K562 (cell line): ENCODE results near the gene NACC1. TPM values are rescaled to one million over a fixed set of nuclear protein-coding genes. Genes with fewer than 3 reads are reported as not detected.

Source experiments
- ATF7 ChIP-seq: fragments of 450-650 bp; IDR thresholded peaks from 2 replicates; pipeline ENCODE4 v1.7.1; 2014; ENCODE audit warnings: mild to moderate bottlenecking, moderate library complexity
- BCLAF1 ChIP-seq, 2 experiments: fragments of 450-650 bp in 1 of 2; IDR thresholded peaks; 2 replicates each; pipeline ENCODE4 v1.6.1; 2011 to 2017; ENCODE audit warnings: low read depth in 2 of 2, antibody characterized with exemption in 1 of 2, borderline replicate concordance in 1 of 2, low read length in 1 of 2, mild to moderate bottlenecking in 1 of 2, mixed read lengths in 1 of 2; ENCODE audit not compliant: control insufficient read depth in 1 of 2
- DPF2 ChIP-seq: fragments of 450-650 bp; IDR thresholded peaks from 2 replicates; pipeline ENCODE4 v1.6.1; 2016
- ELF1 ChIP-seq: fragments of 200-800 bp; sonication (Bioruptor generic); IDR thresholded peaks from 2 replicates; pipeline ENCODE4 v1.6.1; 2016; ENCODE audit warnings: missing genetic modification characterization, missing compliant biosample characterization
- ERF ChIP-seq: fragments of 450-650 bp; formaldehyde crosslinking; IDR thresholded peaks from 2 replicates; pipeline ENCODE4 v1.4.0; 2020; ENCODE audit warnings: mild to moderate bottlenecking, mixed read lengths
- FOXK1 ChIP-seq: sonication (generic); formaldehyde crosslinking; IDR thresholded peaks from 2 replicates; pipeline ENCODE4 v1.8.0; 2022; ENCODE audit warnings: missing genetic modification reagents, mild to moderate bottlenecking, borderline replicate concordance
- HIVEP1 ChIP-seq: fragments of 250-450 bp; sonication (Bioruptor Pico); IDR thresholded peaks from 2 replicates; pipeline ENCODE4 v1.4.0; 2020; ENCODE audit warnings: mild to moderate bottlenecking
- IRF2 ChIP-seq: sonication (generic); formaldehyde crosslinking; IDR thresholded peaks from 2 replicates; pipeline ENCODE4 v1.8.1; 2022; ENCODE audit warnings: mild to moderate bottlenecking, missing genetic modification reagents
- MCM2 ChIP-seq: fragments of 450-650 bp; IDR thresholded peaks from 2 replicates; pipeline ENCODE4 v1.6.1; 2017; ENCODE audit warnings: low read depth, mild to moderate bottlenecking
- MTA3 ChIP-seq: fragments of 450-650 bp; formaldehyde crosslinking; IDR thresholded peaks from 2 replicates; pipeline ENCODE4 v1.6.1; 2017; ENCODE audit warnings: mild to moderate bottlenecking, borderline replicate concordance
- TAL1 ChIP-seq: fragments of 450-650 bp; IDR thresholded peaks from 2 replicates; pipeline ENCODE4 v1.6.1; 2016; ENCODE audit warnings: mild to moderate bottlenecking
- ZBTB11 ChIP-seq, 3 experiments: fragments of 200-800 bp in 1 of 3; fragments of 250-450 bp in 1 of 3; fragments of 450-650 bp in 1 of 3; sonication (Bioruptor Pico) in 1 of 3; sonication (Bioruptor generic) in 1 of 3; formaldehyde crosslinking in 1 of 3; IDR thresholded peaks; 2 replicates each; pipeline versions ENCODE4 v1.6.1 to v1.8.0; 2016 to 2022; ENCODE audit warnings: mild to moderate bottlenecking in 2 of 3, missing genetic modification characterization in 2 of 3, missing compliant biosample characterization in 1 of 3, moderate library complexity in 1 of 3
- ZHX1 ChIP-seq: fragments of 150-350 bp; conservative IDR thresholded peaks from 2 replicates; pipeline ENCODE4 v1.6.1; 2014; ENCODE audit warnings: low read length
- ZNF384 ChIP-seq: IDR thresholded peaks from 2 replicates; pipeline ENCODE4 v1.6.1; 2012; ENCODE audit warnings: low read depth, low read length, improper control_type of control experiment
- ZNF668 ChIP-seq: fragments of 250-450 bp; sonication (Bioruptor Pico); IDR thresholded peaks from 2 replicates; pipeline ENCODE4 v1.8.0; 2022; ENCODE audit warnings: mild to moderate bottlenecking, inconsistent platforms
- ZNF780A ChIP-seq: fragments of 250-450 bp; sonication (Bioruptor Pico); IDR thresholded peaks from 2 replicates; pipeline ENCODE4 v1.5.0; 2021; ENCODE audit warnings: mild to moderate bottlenecking
- polyA plus RNA-seq, 8 experiments: library from polyadenylated mRNA; depleted of rRNA in 4 of 8; stranded (reverse) in 5 of 8; unstranded in 3 of 8; fragments of >200 nt; fragmentation: Nextera tagmentation in 2 of 8; fragmentation: Illumina TruSeq in 1 of 8; extraction: Ambion mirVana in 2 of 8; extraction: Trizol in 1 of 8; gene quantifications; 2 replicates each; pipeline versions ENCODE4 v1.2.1 to v1.2.3, GENCODE V29; 2011 to 2014; ENCODE audit warnings: inconsistent platforms in 1 of 8, missing spikeins in 1 of 8
- total RNA-seq, 7 experiments: library from RNA; depleted of rRNA in 6 of 7; stranded (reverse); fragments of >200 nt in 6 of 7; fragmentation: Illumina TruSeq in 2 of 7; extraction: Trizol in 2 of 7; gene quantifications; 2 replicates each; pipeline versions ENCODE4 v1.2.1 to v1.2.3, GENCODE V29; 2011 to 2021; ENCODE audit warnings: low replicate concordance in 1 of 7

Gene NACC1
- total and polyA plus RNA-seq, 9 of the 15 experiments (the other 6 are each of a cell fraction or from before 2014, with no cell fraction given), result 0.04 to 96.6 (median 25.8) TPM

GRCh38 chr19:13069415-13070359, 48.4 kb upstream of the NACC1 start (continued):
- peak in 1 of 2 experiments; percentile 39; a peak in 1 of 4 replicates for TF ChIP-seq BCLAF1 (IDR thresholded peaks at IDR 0.05; ENCODE audit: borderline replicate concordance in 1 of 2, control insufficient read depth in 1 of 2, low read depth in 2 of 2, low read length in 1 of 2)
- TF ChIP-seq TAL1, result peak; percentile 99
- peak; percentile 98 for TF ChIP-seq DPF2
- TF ChIP-seq ERF (CRISPR knock-in tag), result peak; percentile 68; the same call in 1 of the 2 replicates
- no peak for TF ChIP-seq ZNF668 (CRISPR knock-in tag)
- no peak for TF ChIP-seq FOXK1 (CRISPR knock-in tag)
- peak in 1 of 3 experiments; percentile 83; a peak in 2 of 6 replicates for TF ChIP-seq ZBTB11 (CRISPR knock-in tag; IDR thresholded peaks at IDR 0.05)
- TF ChIP-seq ZHX1, result no peak
- no peak for TF ChIP-seq ELF1 (tag)
- peak; percentile 96 for TF ChIP-seq MTA3
- TF ChIP-seq HIVEP1 (CRISPR knock-in tag), result 0 out of 2 replicates have a peak, but pooled peaks have one; percentile 34
- peak; percentile 77 for TF ChIP-seq ATF7
- TF ChIP-seq ZNF384, result peak; percentile 86
- no peak for TF ChIP-seq ZNF780A (CRISPR knock-in tag)
- no peak for TF ChIP-seq MCM2
- no peak for TF ChIP-seq IRF2 (CRISPR knock-in tag)
